Uterus (tissue), 2 donors: ENCODE results near the gene ANXA6.
A peak's percentile ranks its signal among the peaks of the same experiment; 100 is the strongest.

Experiments
- CTCF ChIP-seq, 4 experiments: fragments of 200-600 bp in 2 of 4; fragments of 450-650 bp in 2 of 4; sonication (generic) in 2 of 4; IDR thresholded peaks; one replicate each; pipeline ENCODE4 v1.5.1; 2016 to 2019; ENCODE audit warnings: antibody characterized with exemption in 4 of 4, mild to moderate bottlenecking in 2 of 4, moderate library complexity in 1 of 4
- POLR2A ChIP-seq, 2 donors: fragments of 450-650 bp; IDR thresholded peaks; one replicate each; pipeline ENCODE4 v1.6.1; 2016; ENCODE audit warnings: antibody characterized with exemption in 2 of 2, mild to moderate bottlenecking in 1 of 2, moderate library complexity in 1 of 2

DNA sequence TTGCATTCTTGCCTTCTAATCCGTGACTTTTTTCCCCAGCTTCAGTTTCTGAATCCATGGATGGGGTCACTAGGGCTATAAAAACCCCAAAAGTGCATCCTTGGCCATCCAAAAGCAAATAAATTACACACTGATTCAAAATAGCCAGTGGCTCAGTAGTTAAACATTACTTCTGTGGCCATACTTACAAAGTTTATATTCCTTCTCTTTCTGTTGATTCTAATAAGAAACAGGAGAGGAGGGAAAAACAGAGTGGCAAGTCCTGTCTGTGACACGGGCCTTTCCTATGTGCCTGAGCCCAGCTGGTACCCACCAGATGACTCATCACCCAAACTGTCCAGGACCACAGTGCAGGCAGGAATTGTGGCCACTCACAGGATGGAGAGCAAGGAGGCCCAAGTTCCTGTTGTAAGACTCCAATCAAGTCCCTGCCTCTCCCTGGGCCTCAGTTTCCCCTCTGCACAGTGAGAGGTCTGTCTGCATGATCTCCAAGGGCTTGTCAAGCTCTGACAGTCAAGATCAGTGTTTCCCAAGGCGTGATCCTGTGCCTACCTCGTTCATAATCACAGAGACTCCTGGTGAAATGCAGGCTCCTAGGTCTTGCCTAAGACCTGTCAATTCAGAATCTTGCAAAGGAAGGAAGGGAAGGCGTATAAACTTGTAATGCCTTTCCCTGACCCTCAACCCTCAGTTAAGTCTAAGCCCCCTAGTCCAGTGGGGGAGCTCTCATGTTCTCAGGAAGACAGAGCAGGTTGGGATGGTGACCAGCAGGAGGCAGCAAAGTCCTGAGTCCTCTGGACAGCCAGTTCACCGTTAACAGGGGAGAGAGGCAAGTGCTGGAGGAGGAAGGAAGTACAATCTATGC lies 106.3 kb downstream of the ANXA6 start:
- TF ChIP-seq CTCF (IDR thresholded peaks at IDR 0.05): peak; percentile 68 to 92 (median 88)
- no peak for TF ChIP-seq POLR2A (IDR thresholded peaks at IDR 0.05)
